Measurements from ENCODE around the gene ZNF275.
"Not testable (repeated sequence)": the region's sequence is repeated elsewhere in the genome, so short reads cannot be mapped to it uniquely, and the experiment has no call there.

The ZNF275 gene

DNA sequence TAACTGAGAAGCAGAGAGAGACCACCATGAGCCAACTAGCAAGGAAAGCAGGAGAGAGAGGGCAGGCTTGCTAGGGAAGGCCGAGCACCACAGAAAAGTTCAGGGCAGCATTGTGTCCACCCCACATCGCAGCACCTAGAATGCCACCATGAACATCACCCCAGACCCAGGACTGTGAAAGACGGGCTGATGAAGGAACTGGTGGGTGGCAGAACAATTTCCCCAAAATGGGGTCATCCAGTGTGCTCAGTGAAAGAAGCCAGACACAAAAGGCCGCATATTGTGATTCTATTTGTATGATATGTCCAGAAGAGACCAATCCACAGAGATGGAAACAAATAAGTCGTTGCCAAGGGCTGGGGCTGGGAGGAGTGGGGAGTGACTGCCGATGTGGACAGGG lies 50.4 kb downstream of the ZNF275 start:
- H3K27me3 ChIP-seq (ENCODE audit: control insufficient read depth, insufficient read depth, low read length), result no peaks in the 10 kb centered on the region
- no peak overlapping the region for H3K4me3 ChIP-seq (ENCODE audit: low read depth, low read length)
- no peaks in the 10 kb centered on the region for H3K36me3 ChIP-seq (ENCODE audit: control insufficient read depth, insufficient read depth, low read length)
- H3K9ac ChIP-seq (ENCODE audit: low read depth, low read length), result no peak overlapping the region
- peaks cover 9% of the 10 kb centered on the region for H3K9me3 ChIP-seq (ENCODE audit: control insufficient read depth, insufficient read depth, low read length)
- H3K4me1 ChIP-seq (ENCODE audit: control insufficient read depth, insufficient read depth, low read length), result no peaks in the 10 kb centered on the region

DNA sequence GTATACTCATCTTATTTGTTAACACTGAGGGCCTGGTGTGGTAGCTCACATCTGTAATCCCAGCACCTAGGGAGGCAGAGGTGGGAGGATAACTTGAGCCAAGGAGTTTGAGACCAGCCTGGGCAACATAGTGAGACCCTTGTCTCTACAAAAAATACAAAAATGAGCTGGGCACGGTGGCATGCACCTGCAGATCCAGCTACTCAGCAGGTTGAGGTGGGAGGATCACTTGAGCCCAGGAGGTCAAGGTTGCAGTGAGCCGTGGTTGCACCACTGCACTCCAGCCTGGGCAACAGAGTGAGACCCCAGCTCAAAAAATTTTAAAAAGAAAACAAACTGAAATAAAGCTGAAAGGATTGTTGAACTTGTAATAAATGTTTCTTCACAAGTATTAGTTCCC lies 51.0 kb downstream of the ZNF275 start:
- H3K4me3 ChIP-seq (ENCODE audit: low read depth, low read length); H3K9ac ChIP-seq (ENCODE audit: low read depth, low read length); H3K36me3 ChIP-seq (ENCODE audit: control insufficient read depth, insufficient read depth, low read length); H3K4me1 ChIP-seq (ENCODE audit: control insufficient read depth, insufficient read depth, low read length); H3K27me3 ChIP-seq (ENCODE audit: control insufficient read depth, insufficient read depth, low read length): not testable (repeated sequence)
- H3K9me3 ChIP-seq (ENCODE audit: control insufficient read depth, insufficient read depth, low read length), result peaks cover 13% of the 10 kb centered on the region

DNA sequence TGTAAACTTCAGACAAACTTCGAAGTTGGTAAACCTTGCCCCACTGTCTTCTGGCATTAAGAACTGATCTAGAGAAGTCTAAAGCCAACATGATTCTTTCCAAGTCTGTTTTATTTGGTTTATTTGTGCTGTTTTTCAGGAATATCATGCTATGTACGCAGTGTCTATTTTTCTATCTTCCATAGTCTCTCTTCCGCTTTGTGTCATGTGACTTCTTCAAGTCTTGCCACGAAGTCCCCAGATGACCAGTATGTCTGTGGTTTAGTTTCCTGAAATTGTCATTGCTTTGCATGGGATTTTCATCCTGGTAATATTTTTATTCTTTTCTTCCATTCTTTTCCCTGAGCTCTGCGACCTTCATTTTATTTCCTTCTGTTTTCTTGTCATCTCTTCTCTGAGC lies 52.1 kb downstream of the ZNF275 start:
- Histone ChIP-seq H3K9ac (ENCODE audit: low read depth, low read length) (no peak overlapping the region), H3K36me3 (ENCODE audit: control insufficient read depth, insufficient read depth, low read length) (no peaks in the 10 kb centered on the region), H3K4me3 (ENCODE audit: low read depth, low read length) (no peak overlapping the region), H3K9me3 (ENCODE audit: control insufficient read depth, insufficient read depth, low read length) (peaks cover 16% of the 10 kb centered on the region), H3K27me3 (ENCODE audit: control insufficient read depth, insufficient read depth, low read length) (no peaks in the 10 kb centered on the region), H3K4me1 (ENCODE audit: control insufficient read depth, insufficient read depth, low read length) (no peaks in the 10 kb centered on the region)

DNA sequence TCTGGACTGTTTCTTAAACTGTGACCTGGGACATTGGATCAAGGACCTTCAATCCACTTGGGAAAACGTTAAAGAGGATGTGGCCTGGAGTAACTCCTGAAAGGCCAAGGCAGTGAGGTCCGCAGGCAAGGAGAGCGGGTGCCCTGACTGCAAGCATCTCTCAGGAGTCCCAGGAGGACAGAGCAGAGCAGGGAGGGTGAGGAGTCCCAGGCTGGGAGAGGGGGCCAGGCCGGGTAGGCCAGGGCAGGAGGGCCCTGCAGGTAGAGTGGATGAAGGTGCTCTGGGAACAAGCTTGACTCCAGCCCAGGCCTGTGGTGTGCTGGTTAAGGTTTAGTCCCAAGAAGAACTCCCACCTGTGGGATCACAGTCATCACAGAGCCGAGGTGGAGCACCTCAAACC lies 53.4 kb downstream of the ZNF275 start:
- H3K9ac ChIP-seq (ENCODE audit: low read depth, low read length), result no peak overlapping the region
- no peaks in the 10 kb centered on the region for H3K27me3 ChIP-seq (ENCODE audit: control insufficient read depth, insufficient read depth, low read length)
- H3K36me3 ChIP-seq (ENCODE audit: control insufficient read depth, insufficient read depth, low read length), result no peaks in the 10 kb centered on the region
- H3K4me1 ChIP-seq (ENCODE audit: control insufficient read depth, insufficient read depth, low read length), result no peaks in the 10 kb centered on the region
- no peak overlapping the region for H3K4me3 ChIP-seq (ENCODE audit: low read depth, low read length)
- peaks cover 24% of the 10 kb centered on the region for H3K9me3 ChIP-seq (ENCODE audit: control insufficient read depth, insufficient read depth, low read length)

DNA sequence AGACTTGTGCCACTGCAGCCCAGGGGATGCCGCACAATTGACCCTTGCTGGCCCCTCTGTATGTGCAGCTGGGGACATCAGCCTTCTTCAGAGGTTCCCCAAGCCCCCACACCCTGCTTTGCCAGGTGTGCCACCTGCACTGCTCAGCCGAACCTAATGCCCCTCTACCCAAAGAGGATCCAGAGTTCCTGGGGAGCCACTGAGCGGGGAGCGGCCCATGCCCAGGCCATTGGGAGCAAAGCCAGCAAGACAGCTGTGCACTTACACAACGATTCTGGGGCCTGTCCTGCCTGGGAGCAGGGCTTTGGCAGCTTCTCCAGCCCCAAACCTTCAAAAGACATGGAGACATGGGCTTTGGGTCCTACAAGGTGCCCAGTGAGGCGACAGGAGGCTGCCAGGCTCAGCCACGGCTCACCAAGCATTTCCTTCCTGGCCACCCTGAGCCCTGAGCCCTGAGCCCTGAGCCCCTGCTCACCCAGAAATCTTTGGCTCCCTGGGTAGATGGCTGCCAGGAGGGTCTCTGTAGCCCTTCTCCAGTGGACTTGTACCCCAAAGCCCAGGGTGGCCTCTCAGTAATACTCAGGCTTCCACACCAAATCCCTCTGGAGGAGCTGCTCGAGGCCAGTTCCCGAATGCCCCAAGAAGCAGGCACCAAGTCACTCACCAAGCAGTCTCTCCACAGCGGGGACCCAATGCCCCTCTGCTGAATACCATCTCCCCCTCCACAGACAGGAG lies 54.2 kb downstream of the ZNF275 start:
- no peaks in the 10 kb centered on the region for H3K27me3 ChIP-seq (ENCODE audit: control insufficient read depth, insufficient read depth, low read length)
- H3K36me3 ChIP-seq (ENCODE audit: control insufficient read depth, insufficient read depth, low read length), result no peaks in the 10 kb centered on the region
- H3K4me1 ChIP-seq (ENCODE audit: control insufficient read depth, insufficient read depth, low read length), result no peaks in the 10 kb centered on the region
- H3K4me3 ChIP-seq (ENCODE audit: low read depth, low read length), result no peak overlapping the region
- H3K9ac ChIP-seq (ENCODE audit: low read depth, low read length), result no peak overlapping the region
- H3K9me3 ChIP-seq (ENCODE audit: control insufficient read depth, insufficient read depth, low read length), result peaks cover 21% of the 10 kb centered on the region

DNA sequence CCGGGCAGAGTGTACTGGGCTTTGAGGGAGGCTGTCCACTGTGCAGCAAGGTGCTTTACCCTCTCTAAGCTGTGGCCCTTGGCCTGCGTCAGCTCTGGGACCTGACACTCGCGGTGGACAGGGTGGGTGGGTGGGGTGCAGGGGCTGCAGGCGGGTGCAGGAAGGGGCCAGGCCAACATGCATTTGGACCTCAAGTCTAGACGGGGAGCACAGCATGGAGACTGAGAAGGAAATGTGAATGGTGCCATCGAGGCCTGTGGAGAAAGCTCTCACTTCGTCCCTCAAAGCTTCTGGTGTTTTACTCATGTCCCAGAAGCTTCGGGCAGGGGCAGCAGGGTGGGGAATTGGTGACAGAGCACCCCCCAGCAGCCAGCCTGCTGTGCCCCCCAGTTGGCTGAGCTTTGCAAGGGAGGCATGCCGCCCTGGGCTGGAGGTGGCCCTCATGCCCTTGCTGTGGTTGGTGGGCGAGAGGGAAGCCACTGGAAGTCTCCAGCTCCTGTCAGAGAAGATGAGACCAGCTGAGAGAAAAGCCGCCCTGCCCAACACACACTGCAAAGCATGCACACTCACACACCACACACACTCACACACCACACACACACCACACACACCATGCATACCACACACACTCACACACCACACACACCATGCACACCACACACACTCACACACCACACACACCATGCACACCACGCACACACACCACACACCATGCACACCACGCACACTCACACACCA lies 54.9 kb downstream of the ZNF275 start:
- H3K4me3 ChIP-seq (ENCODE audit: low read depth, low read length), result no peak overlapping the region

DNA sequence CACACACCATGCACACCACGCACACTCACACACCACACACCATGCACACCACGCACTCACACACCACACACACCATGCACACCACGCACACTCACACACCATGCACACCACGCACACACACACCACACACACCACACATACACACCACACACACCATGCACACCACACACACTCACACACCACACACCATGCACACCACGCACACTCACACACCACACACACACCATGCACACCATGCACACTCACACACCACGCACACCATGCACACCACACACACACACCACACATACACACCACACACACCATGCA lies 55.5 kb downstream of the ZNF275 start:
- peaks cover 21% of the 10 kb centered on the region for H3K9me3 ChIP-seq (ENCODE audit: control insufficient read depth, insufficient read depth, low read length)
- not testable (repeated sequence) for H3K36me3 ChIP-seq (ENCODE audit: control insufficient read depth, insufficient read depth, low read length); H3K4me1 ChIP-seq (ENCODE audit: control insufficient read depth, insufficient read depth, low read length); H3K27me3 ChIP-seq (ENCODE audit: control insufficient read depth, insufficient read depth, low read length); H3K4me3 ChIP-seq (ENCODE audit: low read depth, low read length); H3K9ac ChIP-seq (ENCODE audit: low read depth, low read length)

More for the DNA sequence above, 54.9 kb downstream of the ZNF275 start:
- no peaks in the 10 kb centered on the region for H3K4me1 ChIP-seq (ENCODE audit: control insufficient read depth, insufficient read depth, low read length)
- H3K36me3 ChIP-seq (ENCODE audit: control insufficient read depth, insufficient read depth, low read length), result no peaks in the 10 kb centered on the region
- H3K27me3 ChIP-seq (ENCODE audit: control insufficient read depth, insufficient read depth, low read length), result no peaks in the 10 kb centered on the region
- H3K9ac ChIP-seq (ENCODE audit: low read depth, low read length), result no peak overlapping the region
- peaks cover 21% of the 10 kb centered on the region for H3K9me3 ChIP-seq (ENCODE audit: control insufficient read depth, insufficient read depth, low read length)

DNA sequence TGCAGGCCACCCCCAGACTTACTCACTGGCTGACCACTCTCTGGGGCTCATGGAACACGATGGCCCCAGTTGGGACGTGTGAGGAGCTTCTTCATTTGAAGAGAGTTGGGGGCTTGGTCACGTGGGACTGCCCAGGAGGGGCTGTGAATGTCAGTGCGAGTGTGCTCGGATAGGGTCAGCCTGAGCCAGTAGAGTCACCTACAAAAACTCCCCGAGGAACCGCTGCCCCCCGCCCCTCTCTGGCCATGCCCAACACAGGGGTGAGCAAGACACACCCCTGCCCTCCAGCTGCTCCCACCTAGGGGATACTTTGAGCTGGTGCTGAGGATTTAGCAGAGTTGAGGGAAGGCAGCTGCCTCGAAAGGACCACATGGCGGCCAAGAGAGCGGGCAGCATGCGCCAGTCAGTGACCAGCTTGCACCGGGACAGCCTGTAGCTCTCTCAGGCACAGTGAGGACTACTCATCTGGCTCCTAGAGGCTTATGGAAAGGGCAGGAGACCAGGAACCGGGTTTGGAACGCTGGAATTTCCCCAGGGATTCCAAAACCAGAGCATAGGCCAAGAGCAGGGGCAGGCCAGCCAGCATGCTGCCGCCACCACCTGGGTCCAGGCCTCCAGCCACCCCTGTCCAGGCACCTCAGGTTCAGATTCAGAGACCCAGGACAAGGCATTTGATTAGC lies 58.8 kb downstream of the ZNF275 start:
- no peaks in the 10 kb centered on the region for H3K4me1 ChIP-seq (ENCODE audit: control insufficient read depth, insufficient read depth, low read length)
- no peaks in the 10 kb centered on the region for H3K36me3 ChIP-seq (ENCODE audit: control insufficient read depth, insufficient read depth, low read length)
- no peaks in the 10 kb centered on the region for H3K27me3 ChIP-seq (ENCODE audit: control insufficient read depth, insufficient read depth, low read length)
- H3K9ac ChIP-seq (ENCODE audit: low read depth, low read length), result no peak overlapping the region
- no peak overlapping the region for H3K4me3 ChIP-seq (ENCODE audit: low read depth, low read length)
- H3K9me3 ChIP-seq (ENCODE audit: control insufficient read depth, insufficient read depth, low read length), result peaks cover 21% of the 10 kb centered on the region

DNA sequence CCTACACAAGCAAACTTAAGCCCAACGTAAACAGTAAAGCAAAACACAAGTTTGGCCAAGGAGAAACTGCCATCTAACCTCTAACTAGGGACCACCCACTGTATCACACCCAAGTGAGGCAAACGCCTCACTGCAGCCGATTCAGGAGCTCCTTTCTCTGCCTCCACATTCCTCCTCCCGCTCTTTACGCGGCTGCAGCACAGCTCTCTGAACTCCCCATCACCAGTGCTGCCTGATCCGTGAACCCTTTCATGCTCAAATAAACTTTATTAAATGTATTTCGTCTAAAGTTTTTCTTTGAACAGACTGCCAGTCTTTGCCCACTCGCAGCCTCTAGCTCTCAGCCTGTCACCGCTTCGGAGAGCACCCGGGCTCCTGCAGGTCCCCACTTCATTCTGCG lies 60.7 kb downstream of the ZNF275 start:
- Histone ChIP-seq H3K27me3 (ENCODE audit: control insufficient read depth, insufficient read depth, low read length) (no peaks in the 10 kb centered on the region), H3K4me1 (ENCODE audit: control insufficient read depth, insufficient read depth, low read length) (no peaks in the 10 kb centered on the region), H3K36me3 (ENCODE audit: control insufficient read depth, insufficient read depth, low read length) (no peaks in the 10 kb centered on the region), H3K9ac (ENCODE audit: low read depth, low read length) (no peak overlapping the region), H3K9me3 (ENCODE audit: control insufficient read depth, insufficient read depth, low read length) (peaks cover 18% of the 10 kb centered on the region), H3K4me3 (ENCODE audit: low read depth, low read length) (no peak overlapping the region)

DNA sequence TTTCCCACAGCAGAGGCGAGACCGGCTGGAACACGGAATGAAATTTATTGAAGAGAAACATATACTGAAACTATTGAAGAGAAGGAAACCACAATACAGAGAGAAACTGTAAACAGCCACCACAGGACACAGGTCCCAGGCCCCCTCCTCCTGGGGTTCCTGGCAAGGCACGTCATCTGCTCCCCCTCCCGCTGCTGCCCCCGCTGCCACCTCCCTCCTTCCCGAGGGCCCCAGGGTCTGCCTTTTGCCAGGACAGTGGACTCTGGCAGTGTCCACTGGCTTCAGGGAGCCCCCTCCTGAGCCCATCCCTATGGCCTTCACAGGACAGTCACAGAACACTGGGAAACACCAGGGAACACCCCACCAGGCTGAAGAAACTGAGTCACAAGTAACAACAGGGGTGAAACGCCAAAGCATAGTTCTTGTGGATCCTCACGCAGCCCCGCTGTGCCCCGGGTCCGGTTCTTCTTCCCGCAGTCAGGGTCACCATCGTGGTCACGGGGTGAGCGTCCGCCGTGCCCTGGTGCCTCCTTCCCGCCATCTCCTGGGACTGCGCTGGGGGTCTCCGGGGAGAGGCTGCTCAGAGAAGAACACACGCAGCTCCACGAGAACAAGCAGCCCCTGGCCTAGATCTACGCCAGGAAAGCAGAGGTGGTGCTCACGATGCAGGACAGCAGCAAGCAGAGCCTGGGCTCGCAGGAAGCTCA lies 61.8 kb downstream of the ZNF275 start:
- Histone ChIP-seq H3K4me1 (ENCODE audit: control insufficient read depth, insufficient read depth, low read length) (no peaks in the 10 kb centered on the region), H3K27me3 (ENCODE audit: control insufficient read depth, insufficient read depth, low read length) (no peaks in the 10 kb centered on the region), H3K4me3 (ENCODE audit: low read depth, low read length) (no peak overlapping the region), H3K36me3 (ENCODE audit: control insufficient read depth, insufficient read depth, low read length) (no peaks in the 10 kb centered on the region), H3K9me3 (ENCODE audit: control insufficient read depth, insufficient read depth, low read length) (peaks cover 16% of the 10 kb centered on the region), H3K9ac (ENCODE audit: low read depth, low read length) (no peak overlapping the region)

DNA sequence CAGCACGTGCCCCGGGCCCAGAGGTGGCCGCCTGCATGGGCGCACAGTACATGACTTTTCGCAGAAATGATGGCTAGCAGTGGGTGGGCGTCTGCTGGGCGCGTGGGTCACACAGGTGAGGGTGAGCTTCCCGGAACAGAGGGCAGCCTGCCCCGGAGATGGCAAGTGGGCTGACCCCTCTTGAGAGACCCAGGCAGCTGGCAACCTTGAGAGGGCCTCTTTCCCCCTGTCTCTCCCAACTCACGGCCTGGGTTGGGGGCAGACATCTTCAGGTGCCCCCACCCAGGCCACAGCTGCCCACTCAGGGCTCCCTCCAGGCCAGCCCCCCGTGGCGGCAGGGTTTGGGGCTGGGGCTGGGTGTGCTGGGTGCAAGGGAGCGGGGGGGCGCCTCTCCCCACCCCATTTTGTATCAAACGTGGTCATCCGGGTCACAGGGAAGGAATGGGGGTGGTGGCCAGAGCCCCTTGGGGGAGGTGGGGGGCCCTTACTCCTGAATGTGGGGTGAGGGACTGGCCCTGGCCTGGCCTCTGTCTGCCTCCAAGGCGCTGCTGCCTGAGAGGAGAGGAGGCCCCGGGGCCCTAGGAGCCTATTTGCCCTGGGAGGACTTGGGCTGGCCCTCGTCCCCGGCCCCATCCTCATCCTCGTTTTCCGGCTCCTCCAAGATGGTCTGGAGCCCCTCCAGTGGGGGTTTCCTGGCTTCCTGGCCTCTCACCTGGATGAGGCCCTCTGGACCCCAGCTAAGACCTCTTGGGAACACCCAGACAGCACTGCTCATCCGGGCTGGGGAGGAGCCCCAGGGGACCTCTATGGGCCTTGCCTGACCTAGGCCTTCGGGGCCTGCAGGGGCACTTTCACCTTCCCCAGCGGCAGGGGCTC lies 62.6 kb downstream of the ZNF275 start:
- Histone ChIP-seq H3K27me3 (ENCODE audit: control insufficient read depth, insufficient read depth, low read length) (no peaks in the 10 kb centered on the region), H3K36me3 (ENCODE audit: control insufficient read depth, insufficient read depth, low read length) (no peaks in the 10 kb centered on the region), H3K4me3 (ENCODE audit: low read depth, low read length) (no peak overlapping the region), H3K9ac (ENCODE audit: low read depth, low read length) (no peak overlapping the region), H3K9me3 (ENCODE audit: control insufficient read depth, insufficient read depth, low read length) (peaks cover 10% of the 10 kb centered on the region), H3K4me1 (ENCODE audit: control insufficient read depth, insufficient read depth, low read length) (no peaks in the 10 kb centered on the region)

Measured in iPS-15b (cell line).